Panc1 (cell line): ENCODE results near the gene USH2A.

ENCODE experiments used
- POLR2AphosphoS5 ChIP-seq: IDR thresholded peaks from 2 replicates; pipeline ENCODE4 v1.6.1; 2012; ENCODE audit warnings: mild to moderate bottlenecking, low read depth, low read length, moderate library complexity
- SIN3A ChIP-seq: IDR thresholded peaks from 2 replicates; pipeline ENCODE4 v1.6.1; 2012; ENCODE audit warnings: low read depth, mild to moderate bottlenecking, low read length, moderate library complexity, borderline replicate concordance; ENCODE audit not compliant: insufficient read depth
- TF ChIP-seq, protein P1 (sequence below): fragments of 450-650 bp; IDR thresholded peaks from 2 replicates; pipeline ENCODE4 v1.5.1; 2017; ENCODE audit warnings: mild to moderate bottlenecking

DNA sequence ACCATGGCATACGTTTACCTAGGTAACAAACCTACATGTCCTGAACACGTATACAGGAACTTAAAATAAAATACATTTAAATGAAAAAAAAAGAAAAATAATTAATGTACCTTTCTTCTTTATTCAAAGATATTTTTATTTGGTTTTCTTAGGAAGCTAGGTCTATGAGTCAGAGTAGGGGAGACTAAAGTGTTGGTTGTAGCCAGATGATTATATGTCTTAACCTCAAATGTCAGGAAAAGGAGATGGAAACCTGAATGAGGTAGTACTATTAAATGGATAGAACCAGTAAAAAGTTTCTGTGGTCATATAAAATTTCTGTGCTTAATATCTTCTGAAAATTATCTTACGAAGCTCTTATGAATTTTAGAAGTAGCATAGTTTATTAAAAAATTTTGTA is 580.3 kb downstream of the USH2A start:
- TF ChIP-seq POLR2AphosphoS5, result no peak
- TF ChIP-seq, protein P1, sequence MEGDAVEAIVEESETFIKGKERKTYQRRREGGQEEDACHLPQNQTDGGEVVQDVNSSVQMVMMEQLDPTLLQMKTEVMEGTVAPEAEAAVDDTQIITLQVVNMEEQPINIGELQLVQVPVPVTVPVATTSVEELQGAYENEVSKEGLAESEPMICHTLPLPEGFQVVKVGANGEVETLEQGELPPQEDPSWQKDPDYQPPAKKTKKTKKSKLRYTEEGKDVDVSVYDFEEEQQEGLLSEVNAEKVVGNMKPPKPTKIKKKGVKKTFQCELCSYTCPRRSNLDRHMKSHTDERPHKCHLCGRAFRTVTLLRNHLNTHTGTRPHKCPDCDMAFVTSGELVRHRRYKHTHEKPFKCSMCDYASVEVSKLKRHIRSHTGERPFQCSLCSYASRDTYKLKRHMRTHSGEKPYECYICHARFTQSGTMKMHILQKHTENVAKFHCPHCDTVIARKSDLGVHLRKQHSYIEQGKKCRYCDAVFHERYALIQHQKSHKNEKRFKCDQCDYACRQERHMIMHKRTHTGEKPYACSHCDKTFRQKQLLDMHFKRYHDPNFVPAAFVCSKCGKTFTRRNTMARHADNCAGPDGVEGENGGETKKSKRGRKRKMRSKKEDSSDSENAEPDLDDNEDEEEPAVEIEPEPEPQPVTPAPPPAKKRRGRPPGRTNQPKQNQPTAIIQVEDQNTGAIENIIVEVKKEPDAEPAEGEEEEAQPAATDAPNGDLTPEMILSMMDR, result no peak
- TF ChIP-seq SIN3A, result no peak
